ENCODE results near the gene TNRC6B.
A peak's percentile ranks its signal among the peaks of the same experiment; 100 is the strongest.
"Not testable (repeated sequence)": the region's sequence is repeated elsewhere in the genome, so short reads cannot be mapped to it uniquely, and the experiment has no call there.

The TNRC6B gene

DNA sequence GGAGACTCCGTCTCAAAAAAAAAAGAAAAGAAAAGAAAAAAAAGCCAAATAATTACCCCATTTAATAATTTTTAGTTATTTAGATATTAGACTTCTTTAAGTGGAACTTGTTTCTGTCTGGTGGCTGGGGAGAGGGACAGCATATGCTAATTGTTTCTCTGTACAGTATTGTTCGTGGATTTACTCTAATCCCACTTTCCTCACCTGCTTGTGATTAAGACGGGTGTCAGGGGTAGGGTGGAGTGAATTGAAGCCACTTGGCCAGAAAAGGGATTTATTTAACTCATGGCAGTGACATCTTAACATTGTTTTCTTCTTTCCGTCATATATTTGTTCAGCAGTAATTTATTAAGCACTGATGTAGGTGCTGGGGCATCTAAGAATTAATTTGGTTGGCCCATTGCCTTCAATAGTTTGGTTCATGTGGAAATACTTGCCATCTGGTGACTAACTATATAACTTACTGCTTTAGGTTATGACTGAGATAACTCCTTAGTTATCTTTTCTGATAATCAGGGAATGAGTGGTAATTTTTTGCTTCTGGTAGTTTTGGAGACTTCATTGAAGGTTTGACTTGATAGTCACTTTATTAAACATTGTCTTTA lies 4.6 kb downstream of the TNRC6B start:
- Histone ChIP-seq H3K27me3 (ENCODE audit: control insufficient read depth in 2 of 2, insufficient read depth in 2 of 2, low read length in 2 of 2) (no peaks in the 10 kb centered on the region), H3K4me3 (ENCODE audit: low read length in 2 of 2) (no peak overlapping the region), H3K4me1 (ENCODE audit: control insufficient read depth in 2 of 2, insufficient read depth in 2 of 2, low read length in 2 of 2) (peaks cover 31 to 33% of the 10 kb centered on the region in 2 donors), H3K9ac (ENCODE audit: low read depth in 1 of 2, low read length in 2 of 2) (no peak overlapping the region), H3K9me3 (ENCODE audit: control insufficient read depth in 2 of 2, low read length in 2 of 2) (no peaks in the 10 kb centered on the region), H3K27ac (ENCODE audit: low read depth in 2 of 2, low read length in 2 of 2) (peak overlapping the region in 1 of 2 donors; percentile 40), H3K36me3 (ENCODE audit: control insufficient read depth in 2 of 2, insufficient read depth in 2 of 2, low read length in 2 of 2) (no peaks in the 10 kb centered on the region)

DNA sequence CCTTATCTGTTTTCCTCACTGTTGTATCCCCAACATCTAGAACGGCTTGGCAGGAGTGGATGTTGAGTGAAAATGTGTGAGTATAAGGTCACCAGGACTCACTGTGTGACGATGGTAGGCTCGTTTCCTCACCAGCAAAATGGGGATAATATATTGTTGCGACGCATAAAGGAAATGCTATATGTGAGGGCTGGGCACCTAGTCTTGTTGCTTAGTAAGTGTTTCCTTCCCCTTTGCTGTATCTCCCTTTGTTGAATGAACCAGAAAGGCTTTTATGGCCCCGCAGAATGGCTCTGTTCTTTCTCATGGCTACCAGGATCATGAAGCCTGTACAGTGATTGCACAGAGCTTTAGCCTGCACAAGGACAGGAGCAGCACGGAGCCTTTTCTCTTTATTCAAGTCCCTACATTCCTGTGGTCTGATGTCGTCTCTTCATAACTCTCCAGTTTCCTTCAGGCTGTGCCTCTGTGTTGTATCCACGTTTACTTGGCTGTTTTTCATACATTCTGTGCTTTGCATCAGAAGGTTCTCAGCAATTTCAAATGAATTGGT lies 5.4 kb downstream of the TNRC6B start:
- Histone ChIP-seq H3K36me3 (ENCODE audit: control insufficient read depth in 2 of 2, insufficient read depth in 2 of 2, low read length in 2 of 2) (no peaks in the 10 kb centered on the region), H3K27ac (ENCODE audit: low read depth in 2 of 2, low read length in 2 of 2) (peak overlapping the region; percentile 34 to 40), H3K9ac (ENCODE audit: low read depth in 1 of 2, low read length in 2 of 2) (peak overlapping the region in 1 of 2 donors; percentile 5), H3K27me3 (ENCODE audit: control insufficient read depth in 2 of 2, insufficient read depth in 2 of 2, low read length in 2 of 2) (no peaks in the 10 kb centered on the region), H3K4me3 (ENCODE audit: low read length in 2 of 2) (peak overlapping the region in 1 of 2 donors; percentile 32), H3K4me1 (ENCODE audit: control insufficient read depth in 2 of 2, insufficient read depth in 2 of 2, low read length in 2 of 2) (peaks cover 29 to 32% of the 10 kb centered on the region in 2 donors), H3K9me3 (ENCODE audit: control insufficient read depth in 2 of 2, low read length in 2 of 2) (no peaks in the 10 kb centered on the region)

DNA sequence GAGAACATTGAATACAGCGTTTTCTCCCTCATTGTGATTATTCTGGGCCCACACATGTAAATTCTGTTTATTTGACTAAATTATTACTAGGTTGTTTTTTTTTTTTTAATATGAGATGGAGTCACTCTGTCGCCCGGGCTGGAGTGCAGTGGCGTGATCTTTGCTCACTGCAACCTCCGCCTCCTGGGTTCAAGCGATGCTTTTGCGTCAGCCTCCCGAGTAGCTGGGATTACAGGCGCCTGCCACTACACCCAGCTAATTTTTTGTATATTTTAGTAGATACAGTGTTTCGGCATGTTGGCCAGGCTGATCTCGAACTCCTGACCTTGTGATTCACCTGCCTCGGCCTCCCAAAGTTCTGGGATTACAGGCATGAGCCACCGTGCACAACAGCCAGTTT lies 5.9 kb downstream of the TNRC6B start:
- H3K4me3 ChIP-seq (ENCODE audit: low read length in 2 of 2); H3K9ac ChIP-seq (ENCODE audit: low read depth in 1 of 2, low read length in 2 of 2); H3K27ac ChIP-seq (ENCODE audit: low read depth in 2 of 2, low read length in 2 of 2); H3K36me3 ChIP-seq (ENCODE audit: control insufficient read depth in 2 of 2, insufficient read depth in 2 of 2, low read length in 2 of 2); H3K27me3 ChIP-seq (ENCODE audit: control insufficient read depth in 2 of 2, insufficient read depth in 2 of 2, low read length in 2 of 2); H3K9me3 ChIP-seq (ENCODE audit: control insufficient read depth in 2 of 2, low read length in 2 of 2): not testable (repeated sequence)
- peaks cover 29 to 32% of the 10 kb centered on the region in 2 donors for H3K4me1 ChIP-seq (ENCODE audit: control insufficient read depth in 2 of 2, insufficient read depth in 2 of 2, low read length in 2 of 2)

DNA sequence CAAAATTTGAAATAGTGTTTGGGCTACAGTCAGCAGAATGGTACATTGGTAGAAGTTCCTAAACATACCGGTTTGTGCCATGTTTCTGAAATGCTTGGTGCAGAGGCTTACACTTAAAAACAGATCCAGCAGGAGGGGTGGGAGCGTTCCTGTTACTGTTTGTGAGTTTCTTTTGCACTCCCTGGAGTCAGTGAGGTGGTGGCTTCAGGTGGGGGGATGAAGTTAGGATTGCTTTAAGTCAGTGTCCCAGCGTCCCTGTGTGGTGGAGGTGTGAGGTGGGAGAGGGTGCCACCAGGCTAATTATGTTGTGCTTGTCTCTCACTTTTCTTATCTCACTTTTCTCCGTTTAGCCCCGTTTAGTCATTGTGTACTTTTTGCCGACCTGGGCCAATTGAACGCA lies 9.7 kb downstream of the TNRC6B start:
- H3K9ac ChIP-seq (ENCODE audit: low read depth in 1 of 2, low read length in 2 of 2): no peak overlapping the region
- H3K9me3 ChIP-seq (ENCODE audit: control insufficient read depth in 2 of 2, low read length in 2 of 2): no peaks in the 10 kb centered on the region
- no peak overlapping the region for H3K27ac ChIP-seq (ENCODE audit: low read depth in 2 of 2, low read length in 2 of 2)
- no peak overlapping the region for H3K4me3 ChIP-seq (ENCODE audit: low read length in 2 of 2)
- H3K4me1 ChIP-seq (ENCODE audit: control insufficient read depth in 2 of 2, insufficient read depth in 2 of 2, low read length in 2 of 2): peaks cover 9 to 11% of the 10 kb centered on the region in 2 donors
- H3K36me3 ChIP-seq (ENCODE audit: control insufficient read depth in 2 of 2, insufficient read depth in 2 of 2, low read length in 2 of 2): no peaks in the 10 kb centered on the region
- H3K27me3 ChIP-seq (ENCODE audit: control insufficient read depth in 2 of 2, insufficient read depth in 2 of 2, low read length in 2 of 2): no peaks in the 10 kb centered on the region

DNA sequence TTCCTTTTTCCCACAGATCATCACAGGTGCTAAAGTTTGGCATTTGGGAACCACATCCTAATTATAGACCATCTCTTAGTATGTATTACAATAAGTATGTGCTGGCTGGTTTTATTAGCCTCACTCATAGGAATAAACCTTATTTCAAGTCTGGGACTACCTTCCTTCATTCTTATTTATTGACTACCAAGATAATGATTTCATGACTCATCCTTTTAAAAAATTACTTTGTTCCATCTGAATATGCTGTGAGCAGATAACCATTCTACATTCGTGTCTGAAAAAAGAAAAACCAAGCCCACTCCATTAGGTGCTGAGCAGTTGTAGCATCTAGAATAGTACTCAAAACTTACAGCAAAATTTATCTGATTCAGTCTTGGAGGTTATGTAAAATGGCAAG lies 12.3 kb downstream of the TNRC6B start:
- H3K36me3 ChIP-seq (ENCODE audit: control insufficient read depth in 2 of 2, insufficient read depth in 2 of 2, low read length in 2 of 2): no peaks in the 10 kb centered on the region
- no peak overlapping the region for H3K9ac ChIP-seq (ENCODE audit: low read depth in 1 of 2, low read length in 2 of 2)
- no peak overlapping the region for H3K4me3 ChIP-seq (ENCODE audit: low read length in 2 of 2)
- peaks cover 0 to 5% of the 10 kb centered on the region in 2 donors for H3K4me1 ChIP-seq (ENCODE audit: control insufficient read depth in 2 of 2, insufficient read depth in 2 of 2, low read length in 2 of 2)
- H3K27me3 ChIP-seq (ENCODE audit: control insufficient read depth in 2 of 2, insufficient read depth in 2 of 2, low read length in 2 of 2): no peaks in the 10 kb centered on the region
- H3K27ac ChIP-seq (ENCODE audit: low read depth in 2 of 2, low read length in 2 of 2): no peak overlapping the region
- H3K9me3 ChIP-seq (ENCODE audit: control insufficient read depth in 2 of 2, low read length in 2 of 2): no peaks in the 10 kb centered on the region

DNA sequence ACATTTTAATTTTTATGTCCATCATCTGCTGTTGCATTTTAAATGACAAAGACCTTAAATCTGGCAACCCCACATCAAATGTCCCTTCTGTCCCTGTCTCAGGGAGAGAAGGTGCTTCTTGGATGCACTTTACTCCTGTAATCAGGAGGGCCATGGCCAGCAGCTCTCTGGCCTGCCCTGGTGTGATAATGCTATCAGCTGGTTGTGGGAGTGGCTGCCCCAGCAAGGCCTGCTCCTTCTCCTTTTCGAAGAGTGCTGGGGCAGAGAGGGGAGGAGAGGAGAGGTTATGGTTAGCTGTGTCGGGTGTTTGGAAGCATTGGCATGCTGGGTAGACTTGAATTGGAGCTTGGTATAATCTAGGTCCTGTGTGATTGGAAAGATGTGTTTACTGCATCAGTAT lies 12.8 kb downstream of the TNRC6B start:
- Histone ChIP-seq H3K27ac (ENCODE audit: low read depth in 2 of 2, low read length in 2 of 2) (no peak overlapping the region), H3K4me1 (ENCODE audit: control insufficient read depth in 2 of 2, insufficient read depth in 2 of 2, low read length in 2 of 2) (peaks cover 0 to 2% of the 10 kb centered on the region in 2 donors), H3K9ac (ENCODE audit: low read depth in 1 of 2, low read length in 2 of 2) (no peak overlapping the region), H3K27me3 (ENCODE audit: control insufficient read depth in 2 of 2, insufficient read depth in 2 of 2, low read length in 2 of 2) (no peaks in the 10 kb centered on the region), H3K4me3 (ENCODE audit: low read length in 2 of 2) (no peak overlapping the region), H3K36me3 (ENCODE audit: control insufficient read depth in 2 of 2, insufficient read depth in 2 of 2, low read length in 2 of 2) (no peaks in the 10 kb centered on the region), H3K9me3 (ENCODE audit: control insufficient read depth in 2 of 2, low read length in 2 of 2) (no peaks in the 10 kb centered on the region)

DNA sequence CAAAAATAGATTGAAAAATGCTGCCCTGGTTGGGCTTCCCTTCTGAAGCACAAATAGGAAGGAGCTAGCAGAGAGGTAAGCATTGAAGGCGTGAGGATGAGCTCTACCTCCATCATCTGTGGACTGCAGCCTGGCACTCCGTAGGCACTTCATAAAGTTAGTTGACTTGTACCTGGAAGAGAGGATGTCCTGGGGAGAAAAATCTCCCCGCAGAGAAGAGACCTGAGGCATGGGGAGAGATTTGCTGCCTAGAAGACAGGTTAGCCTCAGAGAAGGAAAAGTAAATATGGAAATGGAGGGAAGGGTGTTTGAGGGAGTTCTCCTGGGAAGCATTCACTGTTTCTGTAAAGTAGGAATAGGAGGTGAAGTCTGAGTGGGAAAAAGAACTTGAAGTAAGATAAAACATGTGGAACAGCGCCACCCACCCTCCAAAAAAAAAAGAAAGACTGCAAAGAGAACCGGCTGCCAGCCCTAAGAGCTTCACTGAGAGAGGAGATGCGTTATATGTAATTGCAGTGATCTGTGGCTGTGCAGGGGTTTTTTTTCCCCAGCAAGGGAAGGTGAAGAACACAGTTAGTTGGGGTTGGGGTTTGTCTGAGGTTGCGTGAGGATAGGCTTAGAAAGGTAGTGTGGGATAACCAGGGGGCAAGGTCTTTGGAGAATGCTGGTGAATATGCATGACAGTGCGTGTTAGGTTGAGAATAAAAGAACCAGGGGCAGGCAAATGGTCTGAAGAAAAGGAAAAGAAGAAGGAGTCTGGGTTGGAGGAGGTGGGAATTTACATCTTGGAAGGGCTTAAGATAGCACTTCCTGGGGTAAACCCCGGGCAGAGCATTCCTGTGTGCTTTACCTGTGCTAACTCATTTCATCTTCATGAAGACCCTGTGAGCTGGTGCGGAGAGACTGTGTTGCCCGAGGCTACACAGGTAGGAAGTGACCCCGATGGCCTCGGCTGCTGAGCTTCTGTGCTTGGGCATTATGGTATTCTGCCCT lies 16.0 kb downstream of the TNRC6B start:
- H3K36me3 ChIP-seq (ENCODE audit: control insufficient read depth in 2 of 2, insufficient read depth in 2 of 2, low read length in 2 of 2): no peaks in the 10 kb centered on the region
- peaks cover 2 to 5% of the 10 kb centered on the region in 2 donors for H3K4me1 ChIP-seq (ENCODE audit: control insufficient read depth in 2 of 2, insufficient read depth in 2 of 2, low read length in 2 of 2)
- no peak overlapping the region for H3K27ac ChIP-seq (ENCODE audit: low read depth in 2 of 2, low read length in 2 of 2)
- H3K9me3 ChIP-seq (ENCODE audit: control insufficient read depth in 2 of 2, low read length in 2 of 2): no peaks in the 10 kb centered on the region
- no peak overlapping the region for H3K4me3 ChIP-seq (ENCODE audit: low read length in 2 of 2)
- H3K9ac ChIP-seq (ENCODE audit: low read depth in 1 of 2, low read length in 2 of 2): no peak overlapping the region
- no peaks in the 10 kb centered on the region for H3K27me3 ChIP-seq (ENCODE audit: control insufficient read depth in 2 of 2, insufficient read depth in 2 of 2, low read length in 2 of 2)

DNA sequence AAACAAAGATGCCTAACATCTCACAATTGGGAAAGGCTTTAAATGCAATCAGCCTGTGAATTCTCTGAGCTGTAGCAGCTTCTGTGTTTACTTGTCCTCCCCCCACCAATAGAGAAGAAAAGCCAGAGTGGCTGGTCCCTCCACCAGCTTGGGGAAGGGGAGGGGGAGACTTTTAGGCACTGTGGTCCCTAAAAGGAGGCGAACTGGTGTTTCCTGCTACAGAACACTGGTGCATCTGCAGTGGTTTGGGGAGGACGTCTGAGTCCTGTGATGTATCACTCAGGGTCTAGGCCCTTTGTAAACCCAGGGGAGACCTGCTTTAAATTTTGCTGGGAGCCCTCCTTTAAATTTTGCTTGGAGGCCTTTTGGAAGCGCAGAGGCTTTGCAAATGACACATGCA lies 16.9 kb downstream of the TNRC6B start:
- Histone ChIP-seq H3K4me3 (ENCODE audit: low read length in 2 of 2) (no peak overlapping the region), H3K4me1 (ENCODE audit: control insufficient read depth in 2 of 2, insufficient read depth in 2 of 2, low read length in 2 of 2) (peaks cover 2 to 5% of the 10 kb centered on the region in 2 donors), H3K27me3 (ENCODE audit: control insufficient read depth in 2 of 2, insufficient read depth in 2 of 2, low read length in 2 of 2) (no peaks in the 10 kb centered on the region), H3K27ac (ENCODE audit: low read depth in 2 of 2, low read length in 2 of 2) (no peak overlapping the region), H3K9ac (ENCODE audit: low read depth in 1 of 2, low read length in 2 of 2) (no peak overlapping the region), H3K36me3 (ENCODE audit: control insufficient read depth in 2 of 2, insufficient read depth in 2 of 2, low read length in 2 of 2) (no peaks in the 10 kb centered on the region), H3K9me3 (ENCODE audit: control insufficient read depth in 2 of 2, low read length in 2 of 2) (no peaks in the 10 kb centered on the region)

DNA sequence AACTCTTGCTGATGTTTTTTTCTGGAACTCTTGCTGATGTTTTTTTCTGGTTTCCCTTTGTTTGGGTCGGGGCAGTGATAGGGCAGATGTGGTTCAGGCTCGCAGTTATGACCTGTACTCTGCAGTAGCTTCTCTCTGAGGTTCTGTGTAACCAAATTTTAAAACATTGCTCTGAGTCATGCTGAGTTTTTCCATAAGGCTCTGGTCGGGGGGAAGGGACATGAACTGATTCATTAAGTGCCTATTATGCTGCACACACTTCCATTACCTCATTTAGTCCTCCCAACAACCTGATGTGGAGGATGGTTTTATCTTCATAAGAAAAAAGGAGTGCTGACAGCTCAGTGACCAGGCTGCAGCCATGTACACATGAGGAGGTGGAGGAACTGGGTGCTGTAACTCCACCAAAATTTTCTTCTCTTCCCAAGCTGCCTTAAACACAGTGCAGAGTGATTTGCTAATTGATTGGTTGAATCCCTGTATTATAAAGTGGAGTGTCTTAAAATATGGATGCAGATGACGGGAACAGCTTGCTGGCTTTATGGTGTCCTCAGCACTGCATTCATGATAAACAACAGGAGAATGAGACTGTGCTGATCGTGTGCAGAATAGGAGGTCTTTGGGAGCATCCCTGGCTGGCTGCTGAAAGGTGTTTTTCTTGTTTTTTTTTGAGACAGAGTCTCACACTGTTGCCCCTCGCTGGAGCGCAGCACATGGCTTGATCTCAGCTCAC lies 19.1 kb downstream of the TNRC6B start:
- Histone ChIP-seq H3K36me3 (ENCODE audit: control insufficient read depth in 2 of 2, insufficient read depth in 2 of 2, low read length in 2 of 2) (no peaks in the 10 kb centered on the region), H3K27ac (ENCODE audit: low read depth in 2 of 2, low read length in 2 of 2) (peak overlapping the region in 1 of 2 donors; percentile 14), H3K9ac (ENCODE audit: low read depth in 1 of 2, low read length in 2 of 2) (no peak overlapping the region), H3K9me3 (ENCODE audit: control insufficient read depth in 2 of 2, low read length in 2 of 2) (no peaks in the 10 kb centered on the region), H3K4me3 (ENCODE audit: low read length in 2 of 2) (no peak overlapping the region), H3K27me3 (ENCODE audit: control insufficient read depth in 2 of 2, insufficient read depth in 2 of 2, low read length in 2 of 2) (no peaks in the 10 kb centered on the region), H3K4me1 (ENCODE audit: control insufficient read depth in 2 of 2, insufficient read depth in 2 of 2, low read length in 2 of 2) (peaks cover 2 to 5% of the 10 kb centered on the region in 2 donors)
